Thyroid gland (tissue), 4 donors: ENCODE measurements around the gene ADGRG1.

ENCODE experiments used
- CTCF ChIP-seq, 6 experiments: fragments of 200-600 bp in 3 of 6; fragments of 450-650 bp in 3 of 6; sonication (generic) in 3 of 6; IDR thresholded peaks; one replicate each; pipeline ENCODE4 v1.5.1; 2016 to 2019; ENCODE audit warnings: antibody characterized with exemption in 6 of 6, mild to moderate bottlenecking in 2 of 6, inconsistent platforms in 1 of 6, moderate library complexity in 1 of 6
- POLR2A ChIP-seq, 2 donors: fragments of 450-650 bp; IDR thresholded peaks; one replicate each; pipeline ENCODE4 v1.6.1; 2017; ENCODE audit warnings: antibody characterized with exemption in 2 of 2, mild to moderate bottlenecking in 2 of 2, moderate library complexity in 1 of 2

- TF ChIP-seq CTCF (IDR thresholded peaks at IDR 0.05) (no peak), POLR2A (IDR thresholded peaks at IDR 0.05) (no peak)
Measured at GRCh38 chr16:57643910-57644309, 15.5 kb downstream of the ADGRG1 start.
